Activated B cell treated with CpG ODN at 0.5 μM for 24 hours (primary cell): ENCODE measurements around the gene SLC48A1. TPM values are rescaled to one million over a fixed set of nuclear protein-coding genes. Genes with fewer than 3 reads are reported as not detected.

ENCODE experiments used
- ATAC-seq: fragments of 200-7000 bp; cut with Tn5 transposase; one replicate; pipeline ENCODE4 v1.10.0; 2021; ENCODE audit warnings: low read depth, mild to moderate bottlenecking, moderate library complexity
- CTCF ChIA-PET: fragments of 350-600 bp; sonication (Branson Sonifier 250); formaldehyde crosslinking; loops from one replicate; lab custom pipeline; 2021; ENCODE audit warnings: antibody characterized with exemption; lab: Charles Lee
- POLR2A ChIA-PET: fragments of 350-600 bp; sonication (Branson Sonifier 250); formaldehyde crosslinking; loops from one replicate; lab custom pipeline; 2021; ENCODE audit warnings: antibody characterized with exemption; lab: Charles Lee
- DNase-seq: peaks from one replicate; pipeline ENCODE4 v3.0.0; 2022
- H3K27ac Mint-ChIP-seq: one replicate; pipeline ENCODE4 v1.8.0; 2020; ENCODE audit warnings: mixed read lengths
- H3K27me3 Mint-ChIP-seq: one replicate; pipeline ENCODE4 v1.8.0; 2021; ENCODE audit warnings: mixed read lengths
- H3K36me3 Mint-ChIP-seq: one replicate; pipeline ENCODE4 v1.8.0; 2021; ENCODE audit warnings: low read depth, mixed read lengths
- H3K4me1 Mint-ChIP-seq: one replicate; pipeline ENCODE4 v1.8.0; 2021; ENCODE audit warnings: mixed read lengths
- H3K4me3 Mint-ChIP-seq: one replicate; pipeline ENCODE4 v1.8.0; 2020; ENCODE audit warnings: mild to moderate bottlenecking, mixed read lengths
- H3K9me3 Mint-ChIP-seq: one replicate; pipeline ENCODE4 v1.8.0; 2020; ENCODE audit warnings: mixed read lengths
- intact Hi-C: fragments of 100-400 bp; cut with micrococcal nuclease; formaldehyde crosslinking; loops from one replicate; pipeline ENCODE4 v1.15.1; 2024
- total RNA-seq: library from RNA; stranded (reverse); gene quantifications from 2 replicates; pipeline ENCODE4 v1.2.3, GENCODE V29; 2022
- TF ChIP-seq, protein P1 (sequence below): fragments of 200-600 bp; IDR thresholded peaks from one replicate; pipeline ENCODE4 v1.8.0; 2022; ENCODE audit warnings: antibody characterized with exemption, mild to moderate bottlenecking

Gene SLC48A1
- total RNA-seq, 1 donor from 2014 or later = 12.8 TPM

DNA sequence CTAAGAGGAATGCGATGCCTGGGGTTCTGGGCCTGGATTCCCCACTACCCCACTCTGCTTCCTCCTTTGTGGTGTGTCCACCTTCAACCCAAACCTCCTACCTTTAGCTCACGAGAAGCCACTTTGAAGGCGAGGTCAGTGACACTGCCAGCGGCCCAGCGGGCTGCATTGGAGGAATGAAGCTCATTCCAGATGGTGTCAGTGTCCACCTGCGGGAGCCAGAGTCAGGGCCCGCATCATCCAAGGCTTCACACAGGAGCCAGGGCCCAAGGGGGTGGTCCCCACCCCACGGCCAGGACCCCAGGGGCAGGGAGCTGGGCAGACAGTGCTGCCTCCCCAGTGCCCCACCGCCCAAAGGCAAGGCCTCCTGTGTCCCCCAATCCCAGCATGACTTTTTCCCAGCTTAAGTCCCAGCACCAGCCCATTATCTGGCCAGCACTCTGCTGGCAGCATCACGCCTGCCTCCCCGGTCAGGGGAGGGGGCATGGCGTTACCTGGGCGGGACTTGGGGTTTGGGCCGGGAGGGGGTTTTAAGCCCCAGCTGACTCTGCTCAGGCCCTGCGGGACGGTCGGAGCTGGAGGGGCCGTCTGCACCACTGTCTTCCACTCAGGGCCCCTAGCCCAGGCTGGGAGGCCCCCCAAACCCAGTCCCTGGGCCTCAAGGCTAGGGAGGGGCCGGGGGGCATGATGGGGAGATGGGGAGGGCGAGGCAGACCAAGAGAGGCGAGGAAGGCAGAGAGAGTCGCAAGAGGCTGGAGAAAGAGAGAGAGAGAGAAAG lies 16.9 kb downstream of the SLC48A1 start:
- peaks cover 87% of the 10 kb centered on the region for H3K36me3 Mint-ChIP-seq
- POLR2A ChIA-PET = interaction anchor here (1.1 kb wide), 1 partner anchor 9 kb away, joined by 3 read pairs; no protein-coding TSS in a partner anchor

DNA sequence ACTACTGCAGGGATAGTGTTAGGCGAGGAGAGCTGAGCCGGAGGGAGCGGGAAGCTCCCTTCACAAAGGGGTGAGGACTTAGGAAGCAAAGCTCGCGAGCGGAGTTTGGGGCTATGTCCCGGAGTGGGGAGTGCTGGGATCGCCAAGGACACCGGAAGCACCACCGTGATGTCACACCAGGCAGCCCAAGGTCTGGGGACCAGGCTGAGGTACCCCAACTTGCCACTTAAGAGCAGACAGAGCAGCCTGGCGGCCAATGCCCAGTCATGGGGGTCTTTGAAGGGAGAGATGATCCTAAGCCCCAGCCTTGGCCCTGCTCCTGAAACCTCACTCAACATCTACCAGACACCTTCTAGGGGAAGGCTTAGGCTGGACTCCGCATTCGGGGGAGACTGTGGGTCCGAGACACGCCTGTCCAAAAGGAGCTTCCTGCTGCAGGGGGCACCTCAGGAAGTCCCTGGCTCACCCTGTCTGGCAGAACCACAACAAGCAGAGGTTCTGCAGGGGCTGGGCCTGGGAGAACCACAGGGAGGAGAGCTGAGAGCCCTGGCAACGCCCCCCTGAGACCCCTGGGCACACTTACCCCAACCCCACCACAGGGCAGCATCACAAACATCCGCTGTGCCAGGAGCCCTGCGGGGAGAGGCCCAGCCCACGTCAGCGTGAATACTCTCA lies 17.8 kb downstream of the SLC48A1 start:
- POLR2A ChIA-PET = interaction anchor here (1.1 kb wide), 1 partner anchor 8 kb away, joined by 3 read pairs; no protein-coding TSS in a partner anchor
- Mint-ChIP-seq H3K27ac (no peak overlapping the region), H3K36me3 (peaks cover 87% of the 10 kb centered on the region), H3K27me3 (no peaks in the 10 kb centered on the region), H3K4me1 (no peaks in the 10 kb centered on the region), H3K4me3 (no peak overlapping the region), H3K9me3 (no peaks in the 10 kb centered on the region)
- DNase-seq (no peak), ATAC-seq (no peak)
- intact Hi-C loops = no loop called here
- TF ChIP-seq, protein P1, sequence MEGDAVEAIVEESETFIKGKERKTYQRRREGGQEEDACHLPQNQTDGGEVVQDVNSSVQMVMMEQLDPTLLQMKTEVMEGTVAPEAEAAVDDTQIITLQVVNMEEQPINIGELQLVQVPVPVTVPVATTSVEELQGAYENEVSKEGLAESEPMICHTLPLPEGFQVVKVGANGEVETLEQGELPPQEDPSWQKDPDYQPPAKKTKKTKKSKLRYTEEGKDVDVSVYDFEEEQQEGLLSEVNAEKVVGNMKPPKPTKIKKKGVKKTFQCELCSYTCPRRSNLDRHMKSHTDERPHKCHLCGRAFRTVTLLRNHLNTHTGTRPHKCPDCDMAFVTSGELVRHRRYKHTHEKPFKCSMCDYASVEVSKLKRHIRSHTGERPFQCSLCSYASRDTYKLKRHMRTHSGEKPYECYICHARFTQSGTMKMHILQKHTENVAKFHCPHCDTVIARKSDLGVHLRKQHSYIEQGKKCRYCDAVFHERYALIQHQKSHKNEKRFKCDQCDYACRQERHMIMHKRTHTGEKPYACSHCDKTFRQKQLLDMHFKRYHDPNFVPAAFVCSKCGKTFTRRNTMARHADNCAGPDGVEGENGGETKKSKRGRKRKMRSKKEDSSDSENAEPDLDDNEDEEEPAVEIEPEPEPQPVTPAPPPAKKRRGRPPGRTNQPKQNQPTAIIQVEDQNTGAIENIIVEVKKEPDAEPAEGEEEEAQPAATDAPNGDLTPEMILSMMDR = no peak
- CTCF ChIA-PET = interaction anchor here (1.2 kb wide), 1 partner anchor 10 kb away, joined by 3 read pairs; no protein-coding TSS in a partner anchor

More for the DNA sequence above, 16.9 kb downstream of the SLC48A1 start:
- intact Hi-C loops = no loop called here
- TF ChIP-seq, protein P1 = no peak
- H3K4me3 Mint-ChIP-seq = no peak overlapping the region
- no peaks in the 10 kb centered on the region for H3K27me3 Mint-ChIP-seq
- H3K4me1 Mint-ChIP-seq = no peaks in the 10 kb centered on the region
- ATAC-seq = no peak
- no peaks in the 10 kb centered on the region for H3K9me3 Mint-ChIP-seq
- DNase-seq = no peak
- no peak overlapping the region for H3K27ac Mint-ChIP-seq
- CTCF ChIA-PET = interaction anchor here (0.6 to 1.2 kb wide), 3 partner anchors 9 to 48 kb away, joined by 3 to 4 read pairs (median 3); no protein-coding TSS in a partner anchor

DNA sequence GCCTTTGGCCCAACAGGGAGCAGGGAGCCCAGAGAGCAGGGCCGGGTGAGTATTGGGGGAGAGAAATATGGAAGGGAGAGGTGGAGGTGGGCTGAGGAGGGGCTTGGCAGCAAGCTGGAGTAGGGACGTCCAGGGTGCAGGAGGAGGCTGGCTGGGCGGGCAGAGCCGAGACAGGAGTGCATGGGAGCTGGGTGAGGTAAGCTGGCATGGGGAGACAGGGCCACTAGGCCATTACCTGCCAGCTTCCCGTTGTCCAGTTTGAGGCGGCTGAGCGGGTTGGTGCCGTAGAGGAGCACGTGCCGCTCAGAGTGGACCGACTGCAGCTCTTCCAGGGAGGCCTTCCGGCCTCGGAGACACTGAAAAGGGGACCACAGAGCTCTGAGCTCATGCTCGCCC lies 18.3 kb downstream of the SLC48A1 start:
- no peak for DNase-seq
- POLR2A ChIA-PET = interaction anchor here (0.6 kb wide), 1 partner anchor 10 kb away, joined by 3 read pairs; no protein-coding TSS in a partner anchor
- TF ChIP-seq, protein P1 = no peak

DNA sequence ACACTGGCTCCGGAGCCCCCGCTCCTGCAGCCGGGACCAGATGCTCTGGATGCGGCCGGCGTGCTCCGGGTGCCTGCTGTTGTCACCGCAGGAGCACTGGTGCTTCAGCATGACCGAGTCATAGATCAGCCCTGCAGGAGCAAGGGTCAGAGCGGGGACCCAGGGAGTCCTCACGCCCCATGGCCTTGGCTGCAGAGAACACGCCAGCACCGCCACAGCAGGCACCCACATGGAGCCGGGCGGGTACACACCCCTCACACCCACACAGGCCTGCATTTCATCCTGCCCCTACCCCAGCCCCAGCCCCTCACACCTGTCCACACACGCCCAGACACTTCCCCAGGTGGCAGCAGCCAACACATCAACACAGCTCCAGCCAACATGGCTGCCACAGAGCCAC lies 18.8 kb downstream of the SLC48A1 start:
- ChIA-PET CTCF (interaction anchor here (1.7 kb wide), 1 partner anchor 46 kb away, joined by 5 read pairs; no protein-coding TSS in a partner anchor), POLR2A (interaction anchor here (0.6 kb wide), 1 partner anchor 10 kb away, joined by 3 read pairs; no protein-coding TSS in a partner anchor)
- H3K4me1 Mint-ChIP-seq = no peaks in the 10 kb centered on the region
- H3K4me3 Mint-ChIP-seq = no peak overlapping the region
- peaks cover 77% of the 10 kb centered on the region for H3K36me3 Mint-ChIP-seq
- H3K27me3 Mint-ChIP-seq = no peaks in the 10 kb centered on the region
- ATAC-seq (no peak), DNase-seq (no peak)
- no peak overlapping the region for H3K27ac Mint-ChIP-seq
- H3K9me3 Mint-ChIP-seq = no peaks in the 10 kb centered on the region
- intact Hi-C loops = no loop called here
- TF ChIP-seq, protein P1 = no peak

More for the DNA sequence above, 18.3 kb downstream of the SLC48A1 start:
- intact Hi-C loops = no loop called here
- Mint-ChIP-seq H3K4me1 (no peaks in the 10 kb centered on the region), H3K27ac (no peak overlapping the region), H3K9me3 (no peaks in the 10 kb centered on the region), H3K27me3 (no peaks in the 10 kb centered on the region), H3K4me3 (no peak overlapping the region), H3K36me3 (peaks cover 82% of the 10 kb centered on the region)
- no peak for ATAC-seq
- CTCF ChIA-PET = interaction anchor here (1.7 kb wide), 1 partner anchor 46 kb away, joined by 5 read pairs; no protein-coding TSS in a partner anchor
